T-helper 9 cell (primary cell): Measurements from ENCODE around the gene ESCO1.

Source experiments
- DNase-seq: peaks from one replicate; pipeline ENCODE4 v3.0.0-alpha.2; 2020

The ESCO1 gene

DNA sequence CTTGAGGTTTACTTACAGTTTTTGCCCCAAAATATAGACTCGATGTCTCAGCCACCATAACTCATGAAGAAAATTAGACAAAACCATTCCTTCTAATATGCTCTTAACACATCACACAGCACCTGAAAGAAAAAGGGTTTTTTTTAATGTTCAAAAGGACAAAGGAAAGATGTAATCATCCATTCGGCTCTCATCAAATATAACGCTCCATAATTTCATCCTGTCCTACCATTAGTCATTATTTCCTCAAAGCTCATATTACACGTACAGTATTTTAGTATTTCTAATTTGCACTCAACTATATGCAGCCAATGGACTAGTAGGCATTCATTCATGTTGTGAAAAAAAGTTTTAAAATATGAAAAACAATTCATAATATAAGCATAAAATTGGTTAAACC lies 24.8 kb downstream of the ESCO1 start:
- DNase-seq, result no peak

DNA sequence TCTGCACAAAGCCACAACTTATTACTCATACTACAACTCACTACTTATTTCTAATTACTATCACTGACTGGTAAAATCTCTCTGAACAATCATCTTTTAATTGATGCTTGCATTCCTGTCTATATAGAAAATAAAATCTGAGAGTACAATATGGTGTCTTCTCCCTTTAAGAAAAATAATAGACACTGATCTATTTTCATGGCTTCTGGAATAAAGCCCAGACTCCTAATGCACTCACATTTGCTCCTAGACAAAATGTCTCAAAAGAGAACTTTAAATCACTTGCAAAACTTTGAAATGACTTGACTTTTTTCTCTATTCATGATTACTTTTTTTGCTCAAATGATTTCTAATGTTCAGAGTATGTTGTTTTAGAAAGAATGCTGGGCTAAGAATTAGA lies 28.7 kb downstream of the ESCO1 start:
- no peak for DNase-seq

GRCh38 chr18:21559195-21559594 lies 41.3 kb downstream of the ESCO1 start:
- DNase-seq, result no peak

DNA sequence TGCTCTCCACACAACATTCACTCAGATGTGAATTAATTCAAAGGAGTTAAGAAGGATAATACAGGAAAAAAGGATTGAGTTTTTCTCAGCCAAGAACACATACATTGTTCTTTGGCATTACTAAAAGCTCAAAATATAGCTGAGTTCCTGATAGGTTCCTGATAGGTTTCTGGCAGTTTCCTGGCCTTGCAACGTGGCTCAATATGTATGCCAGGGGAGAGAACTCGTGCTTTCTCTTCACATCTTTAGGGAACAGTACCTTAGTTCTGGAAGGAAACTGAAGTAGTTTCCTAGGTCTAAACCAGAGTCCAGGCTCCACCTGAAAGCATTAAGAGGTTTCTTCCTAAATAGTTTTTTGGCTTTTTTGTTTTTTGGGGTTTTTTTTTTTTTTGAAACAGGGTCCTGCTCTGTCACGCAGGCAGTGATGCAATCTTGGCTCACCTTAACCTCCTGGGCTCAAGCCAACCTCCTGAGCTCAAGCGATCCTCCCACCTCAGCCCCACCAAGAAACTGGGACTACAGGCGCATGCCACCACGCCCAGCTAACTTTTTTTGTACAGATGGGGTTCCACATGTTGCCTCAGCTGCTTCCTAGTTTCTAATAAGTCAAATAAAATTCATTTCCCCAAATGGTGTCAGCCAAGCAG lies 42.8 kb downstream of the ESCO1 start:
- no peak for DNase-seq

DNA sequence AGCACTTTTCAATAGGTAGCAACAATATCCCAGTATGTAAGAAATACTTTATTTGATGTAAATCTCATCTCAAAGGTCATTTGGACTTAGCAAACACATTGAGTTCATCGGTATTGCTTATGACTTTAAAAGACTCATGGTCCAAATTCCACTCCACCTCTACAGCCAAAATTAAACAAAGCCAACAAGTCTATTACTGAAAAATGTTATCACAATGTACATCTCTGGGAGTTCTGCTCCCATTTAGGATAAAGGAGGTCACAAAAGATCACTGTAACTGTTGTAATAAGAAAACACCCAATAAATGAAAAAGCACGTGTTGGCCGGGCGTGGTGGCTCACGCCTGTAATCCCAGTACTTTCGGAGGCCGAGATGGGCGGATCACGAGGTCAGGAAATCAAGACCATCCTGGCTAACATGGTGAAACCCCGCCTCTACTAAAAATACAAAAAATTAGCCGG lies 50.0 kb downstream of the ESCO1 start:
- no peak for DNase-seq

DNA sequence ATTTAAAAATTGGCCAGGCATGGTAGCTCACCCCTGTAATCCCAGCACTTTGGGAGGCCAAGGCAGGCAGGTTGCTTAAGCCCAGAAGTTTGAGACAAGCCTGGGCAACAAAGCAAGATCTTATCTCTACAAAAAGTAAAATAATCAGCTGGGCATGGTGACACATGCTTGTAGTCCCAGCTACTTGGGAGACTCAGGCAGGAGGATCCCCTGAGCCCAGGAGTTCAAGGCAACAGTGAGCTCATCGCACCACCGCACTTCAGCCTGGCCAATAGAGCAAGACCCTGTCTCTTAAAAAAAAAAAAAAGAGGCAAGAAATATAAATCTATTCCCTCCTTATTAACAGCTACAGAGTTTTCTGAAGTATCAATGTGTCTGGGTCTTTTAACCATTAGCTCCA lies 51.9 kb downstream of the ESCO1 start:
- no peak for DNase-seq

DNA sequence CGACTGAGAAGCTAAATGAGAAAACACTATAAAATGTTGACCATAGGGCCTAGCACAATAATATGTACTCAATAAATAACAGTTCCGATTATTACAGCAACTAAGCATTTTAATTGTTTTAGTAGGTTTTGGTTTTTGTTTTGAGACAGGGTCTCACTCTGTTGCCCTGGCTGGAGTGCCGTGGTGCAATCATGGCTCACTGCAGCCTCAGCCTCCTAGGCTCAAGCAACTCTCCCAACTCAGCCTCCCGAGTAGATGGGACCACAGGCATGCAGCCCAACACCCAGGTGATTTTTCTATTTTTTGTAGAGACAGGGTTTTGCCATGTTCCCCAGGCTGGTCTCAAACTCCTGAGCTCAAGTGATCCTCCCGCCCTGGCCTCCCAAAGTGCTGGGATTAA lies 54.1 kb downstream of the ESCO1 start:
- DNase-seq, result no peak

DNA sequence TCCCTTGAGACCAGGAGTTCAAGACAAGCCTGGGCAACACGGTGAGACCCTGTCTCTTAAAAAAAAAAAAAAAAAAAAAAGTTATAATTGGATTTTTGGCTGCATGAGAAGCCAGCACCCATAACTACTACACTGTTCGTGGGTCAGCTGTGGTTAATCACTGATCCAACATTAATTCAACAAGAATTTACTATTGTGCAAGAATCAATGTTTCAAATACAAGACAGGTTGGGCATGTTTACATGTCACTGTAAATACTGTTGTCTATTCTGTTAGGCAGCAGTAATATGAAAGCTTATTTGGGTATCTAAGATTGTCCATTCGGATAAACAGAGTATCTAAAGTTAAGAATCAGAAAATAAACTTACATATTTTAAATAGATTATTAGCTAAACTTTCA lies 62.3 kb downstream of the ESCO1 start:
- DNase-seq, result no peak

DNA sequence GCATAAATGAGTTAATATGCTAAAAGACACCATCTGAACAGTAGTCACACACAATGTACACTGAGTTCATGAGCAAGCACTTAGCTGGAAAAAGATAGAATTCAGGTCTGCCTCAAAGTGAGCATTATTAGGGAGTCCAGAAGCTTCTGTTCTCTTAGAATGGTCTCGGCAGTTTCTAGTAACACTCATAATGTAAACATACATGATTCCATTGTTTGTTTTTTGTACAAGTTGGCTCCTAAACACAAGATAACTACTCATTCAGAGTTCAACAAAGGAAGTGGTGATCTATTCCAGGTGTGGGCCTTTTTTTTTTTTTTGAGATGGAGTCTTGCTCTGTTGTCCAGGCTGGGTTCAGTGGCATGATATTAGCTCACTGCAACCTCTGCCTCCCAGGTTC lies 66.2 kb downstream of the ESCO1 start:
- no peak for DNase-seq

DNA sequence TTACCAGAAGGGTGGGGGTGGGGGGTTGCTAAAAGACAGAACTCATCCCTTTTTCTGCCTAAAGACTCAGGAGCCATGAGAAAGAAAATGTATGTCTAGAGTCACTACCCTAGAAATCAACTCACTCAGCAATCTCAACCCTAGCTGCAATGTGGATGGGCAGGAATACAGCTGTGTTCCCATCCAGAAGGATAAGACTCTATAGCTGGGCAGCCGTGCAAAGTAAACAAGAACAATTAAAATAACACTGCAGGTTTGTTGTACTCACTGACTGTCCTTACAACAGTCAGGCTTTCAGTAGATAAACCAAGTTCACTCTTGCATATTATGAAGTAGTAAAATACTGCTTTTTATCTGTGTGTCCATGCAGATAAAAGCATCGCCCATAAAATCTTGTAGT lies 74.0 kb downstream of the ESCO1 start:
- no peak for DNase-seq

GRCh38 chr18:21525916-21526315 lies 74.6 kb downstream of the ESCO1 start:
- DNase-seq, result no peak

DNA sequence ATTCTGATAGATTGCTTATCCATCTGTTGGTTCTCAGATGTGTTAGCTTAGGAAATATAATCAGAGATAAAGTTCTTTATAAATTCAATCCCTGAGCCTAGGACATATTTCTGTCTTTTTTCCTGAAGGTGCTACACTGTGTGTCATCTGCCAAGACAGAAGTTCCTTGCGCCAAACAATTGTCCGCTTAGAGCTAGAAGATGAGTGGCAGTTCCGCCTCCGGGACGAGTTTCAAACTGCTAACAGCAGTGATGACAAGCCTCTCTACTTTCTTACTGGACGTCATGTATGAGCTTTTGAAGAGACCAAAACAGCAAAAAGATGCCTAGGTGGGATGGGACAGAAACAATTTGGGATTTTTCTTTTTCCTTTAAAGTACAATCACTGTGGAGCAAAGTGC lies 78.0 kb downstream of the ESCO1 start:
- no peak for DNase-seq

DNA sequence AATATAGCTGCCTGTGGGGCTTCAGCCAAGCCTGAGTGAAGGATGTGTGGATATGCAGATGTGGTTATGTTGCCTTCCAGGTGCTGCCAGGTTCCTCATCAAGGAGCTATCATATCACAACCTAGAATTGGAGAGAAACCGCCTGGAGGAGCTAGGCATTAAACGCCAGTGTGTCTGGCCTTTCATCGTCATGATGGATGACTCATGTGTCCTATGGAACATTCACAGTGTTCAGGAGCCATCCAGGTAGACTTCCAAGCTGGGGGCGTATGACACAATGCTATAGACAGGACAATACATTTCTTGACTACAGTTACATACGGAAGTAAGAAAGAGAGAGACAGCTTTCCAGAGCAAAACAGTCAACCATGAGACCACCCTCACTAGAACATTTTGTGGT lies 86.8 kb downstream of the ESCO1 start:
- DNase-seq, result no peak

DNA sequence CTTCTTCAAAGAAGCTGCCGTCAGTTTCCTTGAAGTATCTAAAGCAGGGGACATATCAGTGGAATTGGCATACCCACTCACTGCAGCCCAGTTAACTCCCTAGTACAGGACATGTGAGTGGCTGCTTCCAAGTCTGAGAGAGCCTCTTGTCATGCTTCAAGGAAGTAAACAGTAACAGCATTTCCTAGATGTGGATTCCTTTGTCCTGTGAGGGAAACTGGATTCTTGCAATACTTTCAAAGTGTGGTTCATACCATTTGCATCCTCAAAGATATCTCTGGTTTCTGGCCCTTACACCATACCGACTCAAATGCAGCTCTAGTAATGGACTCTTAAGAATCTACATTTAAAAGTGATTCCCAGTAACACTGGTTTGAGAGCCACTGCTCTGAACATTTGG lies 87.2 kb downstream of the ESCO1 start:
- no peak for DNase-seq

DNA sequence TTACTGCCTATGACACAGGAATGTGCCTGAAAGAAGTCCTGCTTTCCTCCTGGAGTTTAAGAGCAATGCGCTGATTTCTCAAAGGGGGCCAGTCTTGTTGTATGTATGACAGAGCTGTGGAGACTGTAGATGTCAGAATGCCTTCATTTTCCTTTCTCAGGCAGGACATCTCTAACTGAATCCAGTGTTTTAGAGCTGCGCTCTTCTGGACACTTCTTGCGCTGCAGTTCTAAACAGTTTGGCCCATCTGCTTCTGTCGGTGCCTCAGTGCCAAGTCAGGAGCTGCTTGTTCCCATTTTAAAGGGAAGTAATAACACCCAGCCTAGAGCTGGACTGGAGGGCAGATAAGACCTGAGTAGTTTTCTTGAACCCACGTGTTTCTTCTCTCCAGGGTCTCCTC lies 91.4 kb downstream of the ESCO1 start:
- no peak for DNase-seq

DNA sequence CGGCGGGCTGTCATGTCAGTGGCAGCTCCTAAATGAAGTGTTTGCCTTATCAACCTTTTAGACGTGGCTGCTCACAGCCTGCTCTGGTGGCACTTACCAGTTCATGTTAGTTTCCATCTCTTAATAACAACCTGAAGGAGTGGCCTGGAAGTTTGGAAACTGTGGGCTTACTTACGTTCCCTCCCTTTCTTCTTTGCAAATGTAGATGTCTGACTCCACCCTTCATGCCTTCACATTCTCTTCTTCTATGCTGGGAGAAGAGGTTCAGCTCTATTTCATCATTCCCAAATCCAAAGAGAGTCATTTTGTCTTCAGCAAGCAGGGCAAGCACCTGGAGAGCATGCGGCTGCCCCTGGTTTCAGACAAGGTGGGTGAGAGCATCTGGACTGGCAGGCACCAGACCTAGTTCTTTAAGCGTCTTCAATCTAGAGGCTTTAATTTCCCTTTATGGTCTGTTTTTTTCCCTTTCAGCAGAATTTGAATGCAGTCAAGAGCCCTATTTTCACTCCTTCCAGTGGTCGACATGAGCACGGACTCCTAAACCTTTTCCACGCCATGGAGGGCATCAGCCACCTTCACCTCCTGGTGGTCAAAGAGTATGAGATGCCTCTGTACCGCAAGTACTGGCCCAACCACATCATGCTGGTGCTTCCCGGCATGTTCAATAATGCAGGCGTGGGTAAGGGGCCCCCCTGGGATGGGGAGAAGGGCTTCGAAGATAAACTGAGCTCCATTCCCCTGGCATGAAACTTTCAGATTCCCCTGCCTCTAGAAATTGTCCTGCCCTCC lies 92.4 kb downstream of the ESCO1 start:
- no peak for DNase-seq

DNA sequence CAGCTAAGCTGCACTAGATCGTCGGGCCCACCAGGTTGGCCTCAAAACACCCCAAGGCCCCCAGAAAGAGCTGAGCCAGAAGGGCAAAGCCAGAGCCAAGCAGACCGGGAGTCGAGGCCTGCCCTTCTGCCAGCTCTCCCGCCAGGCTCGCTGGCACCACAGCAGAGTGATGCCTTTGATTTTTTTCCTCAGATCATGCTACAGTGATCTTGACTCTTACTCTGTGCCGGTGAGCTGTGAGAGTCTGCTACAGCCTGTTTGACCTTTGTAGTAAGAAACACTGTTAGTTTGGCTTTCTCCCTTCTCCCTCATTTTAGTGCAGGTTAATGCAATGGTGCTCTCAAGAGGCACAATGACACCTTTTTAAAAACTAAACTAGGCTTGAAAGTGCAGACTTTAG lies 97.8 kb downstream of the ESCO1 start:
- DNase-seq, result no peak

GRCh38 chr18:21499997-21500396 lies 100.5 kb downstream of the ESCO1 start:
- DNase-seq, result no peak

GRCh38 chr18:21496277-21496835 lies 104.1 kb downstream of the ESCO1 start:
- DNase-seq, result no peak

DNA sequence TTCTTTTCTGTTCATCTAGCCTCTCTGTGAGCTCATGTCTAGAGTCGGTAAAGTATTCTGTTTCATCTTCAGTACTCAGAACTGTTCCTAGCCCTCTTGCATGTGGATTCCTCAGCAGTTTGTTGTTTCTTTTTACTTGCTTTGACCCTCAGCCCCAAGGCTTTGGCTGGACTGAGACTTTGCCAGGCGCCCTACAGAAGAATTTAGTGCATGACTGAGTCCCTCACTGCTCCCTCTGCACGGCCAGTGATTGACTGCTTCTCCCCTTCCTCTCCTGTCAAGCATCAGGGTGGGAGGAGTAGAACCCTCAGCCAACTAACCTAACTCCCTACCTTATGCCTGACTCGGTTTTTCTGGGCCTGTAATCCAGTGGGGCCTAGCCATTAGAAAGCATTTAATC lies 109.8 kb downstream of the ESCO1 start:
- no peak for DNase-seq

DNA sequence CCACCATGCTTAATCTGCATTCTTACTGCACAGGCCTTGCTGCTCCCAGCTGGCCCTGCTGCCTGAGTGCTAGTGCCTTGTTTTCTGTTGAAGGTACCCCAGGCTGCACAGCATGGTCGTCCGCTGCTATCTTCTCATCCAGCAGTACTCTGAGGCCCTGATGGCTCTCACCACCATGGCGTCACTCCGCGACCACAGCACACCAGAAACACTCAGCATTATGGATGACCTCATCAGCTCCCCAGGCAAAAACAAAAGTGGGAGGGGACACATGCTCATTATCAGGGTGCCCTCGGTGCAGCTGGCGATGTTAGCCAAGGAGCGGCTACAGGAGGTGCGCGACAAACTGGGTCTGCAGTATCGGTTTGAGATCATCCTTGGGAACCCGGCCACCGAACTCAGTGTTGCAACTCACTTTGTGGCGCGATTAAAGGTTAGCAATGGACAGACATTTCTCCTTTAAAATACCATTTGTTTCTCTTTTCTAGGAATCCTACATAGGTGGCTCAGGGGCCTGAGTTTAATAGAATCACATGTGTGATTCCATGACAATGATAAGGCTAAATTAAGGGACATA lies 110.5 kb downstream of the ESCO1 start:
- DNase-seq, result no peak

DNA sequence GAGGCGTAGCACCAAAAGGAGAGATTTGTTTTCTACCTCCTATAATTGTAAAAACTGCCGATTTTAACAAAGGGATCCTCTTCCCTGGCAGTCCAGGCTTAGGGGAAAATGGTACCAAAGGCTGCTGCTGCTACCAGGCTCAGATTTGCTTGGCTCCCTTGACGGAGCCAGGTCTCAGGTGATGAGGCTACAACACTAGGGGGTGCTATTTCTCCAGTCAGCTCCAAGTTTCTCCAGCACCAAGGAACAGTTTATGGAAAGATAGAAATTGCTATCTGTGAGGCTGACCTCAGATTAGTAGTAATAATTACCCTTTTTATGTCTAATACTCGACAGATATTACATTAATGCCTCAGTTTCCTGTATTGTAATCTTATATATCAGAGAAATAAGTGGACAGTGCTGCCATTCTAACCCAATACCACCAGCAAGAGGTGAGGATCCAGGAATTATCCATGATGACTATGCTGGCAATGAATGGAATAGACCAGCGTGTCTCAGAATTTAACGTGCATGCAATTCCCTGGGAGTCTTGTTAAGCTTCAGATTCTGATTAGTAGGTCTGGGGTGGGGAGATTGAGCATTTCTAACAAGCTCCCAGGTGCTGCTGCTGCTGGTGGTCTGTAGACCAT lies 111.3 kb downstream of the ESCO1 start:
- no peak for DNase-seq

DNA sequence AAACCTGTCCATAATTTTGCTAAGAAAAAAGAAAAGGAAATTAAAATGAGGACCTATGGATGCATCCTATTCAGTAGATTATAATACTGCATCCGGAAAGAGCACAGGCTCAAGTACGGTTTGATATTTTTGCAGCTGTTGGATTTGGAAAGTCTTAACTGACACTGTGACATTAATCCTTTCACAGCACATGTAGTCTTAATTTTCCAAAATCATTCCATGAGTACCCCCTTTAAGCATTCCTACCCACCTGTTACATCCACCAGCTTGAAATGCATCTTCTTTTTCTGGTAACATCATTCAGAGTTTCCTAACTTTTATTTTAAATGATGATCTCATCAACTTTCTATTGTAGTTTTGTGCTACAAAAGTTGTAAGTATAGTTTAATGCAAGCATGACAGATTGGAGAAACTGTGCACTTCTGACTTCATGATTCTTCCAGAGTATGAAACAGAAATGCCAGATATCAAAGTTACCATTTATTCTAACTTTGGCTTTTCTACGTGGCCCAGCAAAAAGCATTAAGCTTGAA lies 113.5 kb downstream of the ESCO1 start:
- DNase-seq, result no peak
